ENCODE measurements around the gene CAPN1. TPM values are rescaled to one million over a fixed set of nuclear protein-coding genes. Genes with fewer than 3 reads are reported as not detected.

Gene CAPN1
- total RNA-seq, 1 experiment from 2014 or later = 256 TPM

DNA sequence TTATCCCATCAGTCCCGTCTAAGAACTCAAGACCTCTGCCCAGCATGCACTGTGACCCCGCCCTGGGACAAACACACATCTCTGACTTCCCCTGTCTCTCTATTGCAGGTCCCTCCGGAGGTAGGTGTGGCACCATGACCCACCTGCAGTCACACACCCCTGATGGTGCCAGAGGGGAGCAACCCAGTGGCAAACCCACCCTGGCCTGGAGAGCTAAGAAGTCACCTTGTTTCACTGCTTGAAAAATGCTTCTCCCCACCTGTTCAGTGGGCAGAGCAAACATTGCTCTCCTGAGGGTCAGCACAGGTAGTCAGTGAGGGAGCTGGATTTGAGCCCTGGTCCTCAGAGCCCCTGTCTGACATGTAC is 23.9 kb downstream of the CAPN1 start:
- ChIA-PET CTCF (interaction anchor here (0.5 to 1.1 kb wide), 3 partner anchors 42 to 124 kb away, joined by 3 to 6 read pairs (median 4); no protein-coding TSS in a partner anchor), POLR2A (no interaction called here)
- Histone ChIP-seq H3K36me3 (ENCODE audit: control insufficient read depth, insufficient read depth, low read length) (peaks cover 6% of the 10 kb centered on the region), H3K27ac (ENCODE audit: low read length) (no peak overlapping the region), H3K9me3 (ENCODE audit: control insufficient read depth, insufficient read depth, low read depth, low read length) (no peaks in the 10 kb centered on the region), H3K4me1 (ENCODE audit: control insufficient read depth, insufficient read depth, low read length) (no peaks in the 10 kb centered on the region), H3K4me3 (ENCODE audit: low read depth in 2 of 2, low read length in 2 of 2) (no peak overlapping the region), H3K27me3 (ENCODE audit: control insufficient read depth, insufficient read depth, low read length) (no peaks in the 10 kb centered on the region)
- intact Hi-C loops (cut with micrococcal nuclease; ENCODE audit: unreplicated experiment) = no loop called here
- in situ Hi-C loops (cut with HindIII; ENCODE audit: low pct_unique_long_range_greater_than_20kb, low sequenced_read_pairs) = no loop called here
- no peak for DNase-seq (ENCODE audit: low read depth, low spot score)
- BruUV-seq (replicated peaks) = no TSS peak
- ATAC-seq = no peak; the same call in 1 of the 2 replicates
- TF ChIP-seq POLR2AphosphoS5 (IDR thresholded peaks at IDR 0.05; ENCODE audit: low read depth, low read length) (no peak), TCF7L2 (IDR thresholded peaks at IDR 0.05; ENCODE audit: low read depth, low read length) (no peak), REST (IDR thresholded peaks at IDR 0.05; ENCODE audit: insufficient read depth in 1 of 2, low read depth in 2 of 2, low read length in 1 of 2) (no peak)
- TF ChIP-seq, protein P1, sequence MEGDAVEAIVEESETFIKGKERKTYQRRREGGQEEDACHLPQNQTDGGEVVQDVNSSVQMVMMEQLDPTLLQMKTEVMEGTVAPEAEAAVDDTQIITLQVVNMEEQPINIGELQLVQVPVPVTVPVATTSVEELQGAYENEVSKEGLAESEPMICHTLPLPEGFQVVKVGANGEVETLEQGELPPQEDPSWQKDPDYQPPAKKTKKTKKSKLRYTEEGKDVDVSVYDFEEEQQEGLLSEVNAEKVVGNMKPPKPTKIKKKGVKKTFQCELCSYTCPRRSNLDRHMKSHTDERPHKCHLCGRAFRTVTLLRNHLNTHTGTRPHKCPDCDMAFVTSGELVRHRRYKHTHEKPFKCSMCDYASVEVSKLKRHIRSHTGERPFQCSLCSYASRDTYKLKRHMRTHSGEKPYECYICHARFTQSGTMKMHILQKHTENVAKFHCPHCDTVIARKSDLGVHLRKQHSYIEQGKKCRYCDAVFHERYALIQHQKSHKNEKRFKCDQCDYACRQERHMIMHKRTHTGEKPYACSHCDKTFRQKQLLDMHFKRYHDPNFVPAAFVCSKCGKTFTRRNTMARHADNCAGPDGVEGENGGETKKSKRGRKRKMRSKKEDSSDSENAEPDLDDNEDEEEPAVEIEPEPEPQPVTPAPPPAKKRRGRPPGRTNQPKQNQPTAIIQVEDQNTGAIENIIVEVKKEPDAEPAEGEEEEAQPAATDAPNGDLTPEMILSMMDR (IDR thresholded peaks at IDR 0.05) = no peak

DNA sequence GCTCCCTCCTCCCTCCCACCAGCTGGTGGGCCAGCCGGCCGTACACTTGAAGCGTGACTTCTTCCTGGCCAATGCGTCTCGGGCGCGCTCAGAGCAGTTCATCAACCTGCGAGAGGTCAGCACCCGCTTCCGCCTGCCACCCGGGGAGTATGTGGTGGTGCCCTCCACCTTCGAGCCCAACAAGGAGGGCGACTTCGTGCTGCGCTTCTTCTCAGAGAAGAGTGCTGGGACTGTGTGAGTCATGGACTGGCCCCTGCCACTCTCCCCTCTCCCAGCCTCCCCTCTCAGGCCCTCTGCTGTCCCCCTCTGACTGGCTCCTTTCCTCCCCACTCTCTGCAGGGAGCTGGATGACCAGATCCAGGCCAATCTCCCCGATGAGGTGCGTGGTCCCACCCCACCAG is 24.7 kb downstream of the CAPN1 start:
- peaks cover 6% of the 10 kb centered on the region for H3K36me3 ChIP-seq (ENCODE audit: control insufficient read depth, insufficient read depth, low read length)
- ChIA-PET CTCF (interaction anchor here (0.5 to 0.9 kb wide), 2 partner anchors 34 to 43 kb away, joined by 5 to 6 read pairs; no protein-coding TSS in a partner anchor), POLR2A (interaction anchor here (0.5 kb wide), 1 partner anchor 489 kb away, joined by 13 read pairs; no protein-coding TSS in a partner anchor)
- no peaks in the 10 kb centered on the region for H3K27me3 ChIP-seq (ENCODE audit: control insufficient read depth, insufficient read depth, low read length)
- H3K4me3 ChIP-seq (ENCODE audit: low read depth in 2 of 2, low read length in 2 of 2) = no peak overlapping the region
- H3K4me1 ChIP-seq (ENCODE audit: control insufficient read depth, insufficient read depth, low read length) = no peaks in the 10 kb centered on the region
- BruUV-seq (replicated peaks) = no TSS peak
- in situ Hi-C loops (cut with HindIII; ENCODE audit: low pct_unique_long_range_greater_than_20kb, low sequenced_read_pairs) (no loop called here), intact Hi-C loops (cut with micrococcal nuclease; ENCODE audit: unreplicated experiment) (no loop called here)
- H3K27ac ChIP-seq (ENCODE audit: low read length) = no peak overlapping the region
- DNase-seq (ENCODE audit: low read depth, low spot score) = no peak
- ATAC-seq = no peak
- TF ChIP-seq, protein P1 (IDR thresholded peaks at IDR 0.05) = no peak
- TF ChIP-seq SIN3A (IDR thresholded peaks at IDR 0.05; ENCODE audit: borderline replicate concordance, insufficient read depth, low read depth, low read length) = no peak
- no peak for TF ChIP-seq TCF7L2 (IDR thresholded peaks at IDR 0.05; ENCODE audit: low read depth, low read length)
- no peak for TF ChIP-seq POLR2AphosphoS5 (IDR thresholded peaks at IDR 0.05; ENCODE audit: low read depth, low read length)
- no peak for TF ChIP-seq REST (IDR thresholded peaks at IDR 0.05; ENCODE audit: insufficient read depth in 1 of 2, low read depth in 2 of 2, low read length in 1 of 2)
- no peaks in the 10 kb centered on the region for H3K9me3 ChIP-seq (ENCODE audit: control insufficient read depth, insufficient read depth, low read depth, low read length)

Data from Panc1 (cell line).